ENCODE results near the gene ITFG2. TPM values are rescaled to one million over a fixed set of nuclear protein-coding genes. Genes with fewer than 3 reads are reported as not detected.
"Not testable (repeated sequence)": the region's sequence is repeated elsewhere in the genome, so short reads cannot be mapped to it uniquely, and the experiment has no call there.

Gene ITFG2
- total RNA-seq, 4 donors from 2014 or later: 29.5 to 90.6 (median 48.4) TPM

- Histone ChIP-seq H3K4me3 (no peak overlapping the region), H3K9me3 (no peaks in the 10 kb centered on the region), H3K27ac (no peak overlapping the region), H3K36me3 (no peaks in the 10 kb centered on the region), H3K4me1 (peaks cover 2 to 36% (median 11%) of the 10 kb centered on the region in 4 donors), H3K27me3 (no peaks in the 10 kb centered on the region)
- intact Hi-C loops (cut with DNase I; ENCODE audit: low total_unique reads): no loop called here
- no peak for DNase-seq
- in situ Hi-C loops (cut with MboI; ENCODE audit: low pct_ligation_motif_present in 1 of 4, low pct_unique_long_range_greater_than_20kb in 1 of 4, low sequenced_read_pairs in 3 of 4): no loop called here
- WGBS, 2 donors (ENCODE audit: low coverage in 1 of 2): 56 to 73% methylated on average over 3 to 10 of the region's 10 CpGs
- no peak for TF ChIP-seq CTCF (IDR thresholded peaks at IDR 0.05)
- TF ChIP-seq EP300 (IDR thresholded peaks at IDR 0.05; ENCODE audit: low read depth): no peak
Measured at GRCh38 chr12:2768224-2768961, 44.1 kb upstream of the ITFG2 start.

GRCh38 chr12:2769866-2770533 is 42.5 kb upstream of the ITFG2 start:
- Histone ChIP-seq H3K4me1 (peaks cover 2 to 22% (median 7%) of the 10 kb centered on the region in 4 donors), H3K27ac (peak overlapping the region; percentile 55 to 67 (median 60)), H3K9me3 (no peaks in the 10 kb centered on the region), H3K27me3 (no peaks in the 10 kb centered on the region), H3K36me3 (no peaks in the 10 kb centered on the region), H3K4me3 (no peak overlapping the region)
- DNase-seq: peak; percentile 84
- 15 to 67% methylated on average over 4 to 11 of the region's 11 CpGs for WGBS, 2 donors (ENCODE audit: low coverage in 1 of 2)
- in situ Hi-C loops (cut with MboI; ENCODE audit: low pct_ligation_motif_present in 1 of 4, low pct_unique_long_range_greater_than_20kb in 1 of 4, low sequenced_read_pairs in 3 of 4): no loop called here
- TF ChIP-seq POLR2AphosphoS5 (IDR thresholded peaks at IDR 0.05) (peak in 2 of 3 donors; percentile 33 to 58), POLR2A (IDR thresholded peaks at IDR 0.05) (no peak), EP300 (IDR thresholded peaks at IDR 0.05; ENCODE audit: low read depth) (no peak)
- intact Hi-C loops (cut with DNase I; ENCODE audit: low total_unique reads): no loop called here

GRCh38 chr12:2770544-2770943 is 41.9 kb upstream of the ITFG2 start:
- H3K9me3 ChIP-seq; H3K27me3 ChIP-seq; DNase-seq; H3K4me3 ChIP-seq; in situ Hi-C loops (cut with MboI; ENCODE audit: low pct_ligation_motif_present in 1 of 4, low pct_unique_long_range_greater_than_20kb in 1 of 4, low sequenced_read_pairs in 3 of 4); intact Hi-C loops (cut with DNase I; ENCODE audit: low total_unique reads); H3K36me3 ChIP-seq: not testable (repeated sequence)
- 90 to 100% methylated on average over 3 of the region's 3 CpGs for WGBS, 2 donors (ENCODE audit: low coverage in 1 of 2)
- H3K4me1 ChIP-seq: peaks cover 2 to 16% (median 5%) of the 10 kb centered on the region in 4 donors
- peak overlapping the region; percentile 51 to 67 (median 59) for H3K27ac ChIP-seq

- H3K9me3 ChIP-seq: no peaks in the 10 kb centered on the region
- no peaks in the 10 kb centered on the region for H3K36me3 ChIP-seq
- TF ChIP-seq CTCF (IDR thresholded peaks at IDR 0.05) (no peak), POLR2AphosphoS5 (IDR thresholded peaks at IDR 0.05) (no peak), POLR2A (IDR thresholded peaks at IDR 0.05) (no peak), EP300 (IDR thresholded peaks at IDR 0.05; ENCODE audit: low read depth) (no peak)
- no peak for DNase-seq
- H3K4me3 ChIP-seq: no peak overlapping the region
- no peak overlapping the region for H3K27ac ChIP-seq
- WGBS, 2 donors (ENCODE audit: low coverage in 1 of 2): 73% methylated on average over 4 of the region's 4 CpGs; no CpG with 5 or more reads in 1 of the 2 donors
- in situ Hi-C loops (cut with MboI; ENCODE audit: low pct_ligation_motif_present in 1 of 4, low pct_unique_long_range_greater_than_20kb in 1 of 4, low sequenced_read_pairs in 3 of 4) (no loop called here), intact Hi-C loops (cut with DNase I; ENCODE audit: low total_unique reads) (no loop called here)
- H3K27me3 ChIP-seq: no peaks in the 10 kb centered on the region
- peaks cover 2 to 11% (median 4%) of the 10 kb centered on the region in 4 donors for H3K4me1 ChIP-seq
Measured at GRCh38 chr12:2772370-2772769, 40.1 kb upstream of the ITFG2 start.

GRCh38 chr12:2773199-2773875 is 39.1 kb upstream of the ITFG2 start:
- H3K27me3 ChIP-seq: no peaks in the 10 kb centered on the region
- H3K27ac ChIP-seq: no peak overlapping the region
- peaks cover 2 to 11% (median 4%) of the 10 kb centered on the region in 4 donors for H3K4me1 ChIP-seq
- H3K9me3 ChIP-seq: no peaks in the 10 kb centered on the region
- TF ChIP-seq CTCF (IDR thresholded peaks at IDR 0.05): no peak
- TF ChIP-seq EP300 (IDR thresholded peaks at IDR 0.05; ENCODE audit: low read depth): no peak
- intact Hi-C loops (cut with DNase I; ENCODE audit: low total_unique reads): no loop called here
- 78 to 80% methylated on average over 7 to 19 of the region's 19 CpGs for WGBS, 2 donors (ENCODE audit: low coverage in 1 of 2)
- no peak overlapping the region for H3K4me3 ChIP-seq
- DNase-seq: no peak
- in situ Hi-C loops (cut with MboI; ENCODE audit: low pct_ligation_motif_present in 1 of 4, low pct_unique_long_range_greater_than_20kb in 1 of 4, low sequenced_read_pairs in 3 of 4): no loop called here
- no peaks in the 10 kb centered on the region for H3K36me3 ChIP-seq
